Measurements from ENCODE around the gene ENO1. TPM values are rescaled to one million over a fixed set of nuclear protein-coding genes. Genes with fewer than 3 reads are reported as not detected.
A peak's percentile ranks its signal among the peaks of the same experiment; 100 is the strongest.

The ENO1 gene
- total and polyA plus RNA-seq, 2 of the 4 experiments (the other 2 are of a cell fraction): 2,125 to 3,643 TPM

- Histone ChIP-seq H4K5ac (ENCODE audit: low read depth, low read length) (no peak overlapping the region), H2BK20ac (ENCODE audit: low read depth, low read length) (no peak overlapping the region), H3K14ac (replicated peaks; ENCODE audit: low read depth, low read length) (no peak overlapping the region), H3K9ac (ENCODE audit: low read depth, low read length) (peak overlapping the region; percentile 92; the same call in 1 of the 2 replicates), H3K79me1 (ENCODE audit: low read depth in 1 of 2, low read length in 2 of 2) (peaks cover 16 to 38% of the 10 kb centered on the region in 2 experiments; a peak in 3 of 4 replicates), H4K8ac (ENCODE audit: low read depth in 2 of 2, low read length in 2 of 2) (peak overlapping the region in 1 of 2 experiments; percentile 66; a peak in 1 of 4 replicates), H3K4me1 (ENCODE audit: control insufficient read depth, insufficient read depth, low read length) (peaks cover 7% of the 10 kb centered on the region), H4K91ac (ENCODE audit: insufficient read depth, low read depth, low read length) (no peak overlapping the region), H3K56ac (ENCODE audit: extremely low read depth, insufficient read depth, low read length) (peak overlapping the region; percentile 13; the same call in 1 of the 2 replicates), H3K9me3 (ENCODE audit: control insufficient read depth, insufficient read depth, low read length) (no peaks in the 10 kb centered on the region), H4K20me1 (ENCODE audit: insufficient read depth, low read length) (peaks cover 22% of the 10 kb centered on the region; the same call in 1 of the 2 replicates), H3K4me2 (ENCODE audit: low read depth, low read length) (peak overlapping the region; percentile 92), H2AK9ac (replicated peaks; ENCODE audit: low read depth, low read length, poor library complexity) (no peak overlapping the region), H3K4me3 (ENCODE audit: insufficient read depth, low read depth, low read length) (peak overlapping the region; percentile 82), H2AFZ (replicated peaks; ENCODE audit: low read length, poor library complexity) (no peak overlapping the region), H3K27me3 (ENCODE audit: control insufficient read depth, insufficient read depth, low read length) (no peaks in the 10 kb centered on the region), H3K9me1 (ENCODE audit: insufficient read depth, low read length) (peaks cover 2% of the 10 kb centered on the region; the same call in 1 of the 2 replicates), H2BK15ac (ENCODE audit: low read depth, low read length) (no peak overlapping the region), H3K18ac (ENCODE audit: low read depth, low read length) (no peak overlapping the region), H2BK5ac (ENCODE audit: low read depth, low read length, poor library complexity, severe bottlenecking) (peak overlapping the region; percentile 83), H3K4ac (ENCODE audit: low read depth, low read length) (no peak overlapping the region), H2AK5ac (ENCODE audit: low read depth, low read length) (no peak overlapping the region), H3K23ac (ENCODE audit: low read depth, low read length) (peak overlapping the region; percentile 87; the same call in 1 of the 2 replicates), H3K27ac (ENCODE audit: insufficient read depth, low read length) (peak overlapping the region; percentile 40; the same call in 1 of the 2 replicates), H2BK120ac (ENCODE audit: low read depth, low read length) (no peak overlapping the region), H3K36me3 (ENCODE audit: control insufficient read depth, insufficient read depth, low read length) (no peaks in the 10 kb centered on the region)
- ChIA-PET POLR2A (ENCODE audit: unreplicated experiment) (no interaction called here), CTCF (interaction anchor here (1.3 to 2.0 kb wide), 2 partner anchors 33 to 90 kb away, joined by 4 to 6 read pairs; no protein-coding TSS in a partner anchor)
- ATAC-seq (ENCODE audit: low read depth) (no peak), DNase-seq (peak; percentile 53)
- no TSS peak for BruUV-seq (replicated peaks)
- TF ChIP-seq BHLHE40 (IDR thresholded peaks at IDR 0.05; ENCODE audit: low read depth, low read length): no peak
- no peak for TF ChIP-seq NFE2L2 (IDR thresholded peaks at IDR 0.05; ENCODE audit: low read depth, low read length)
- no peak for TF ChIP-seq RCOR1 (IDR thresholded peaks at IDR 0.05; ENCODE audit: insufficient replicate concordance, low read length)
- in situ Hi-C loops (cut with MboI; ENCODE audit: low sequenced_read_pairs) (no loop called here), dilution Hi-C loops (cut with HindIII; ENCODE audit: low sequenced_read_pairs, unreplicated experiment) (no loop called here), intact Hi-C loops (cut with micrococcal nuclease) (loop anchor here (5.0 to 10.0 kb wide), 4 partner anchors 39 to 351 kb away; no protein-coding TSS in a partner anchor)
- no CpG with 5 or more reads among the region's 3 CpGs for WGBS, 2 experiments (ENCODE audit: extremely low coverage in 2 of 2, insufficient read length in 1 of 2)
Measured at GRCh38 chr1:8816264-8816663, 62.2 kb downstream of the ENO1 start.
